D721Med (cell line): ENCODE measurements around the gene MEIS1.

Experiments used
- DNase-seq: peaks from one replicate; pipeline ENCODE4 v3.0.0; 2011; ENCODE audit warnings: low spot score; ENCODE audit not compliant: insufficient read length
- FAIRE-seq: peaks from 2 replicates; lab custom pipeline; 2011; peaks lifted over from hg19 to GRCh38; lab: Jason Lieb, UNC
- TF ChIP-seq, protein P1 (sequence below): IDR thresholded peaks from 2 replicates; pipeline ENCODE4 v1.5.1; 2012; ENCODE audit warnings: mild to moderate bottlenecking, control low read depth; ENCODE audit not compliant: insufficient read depth; ENCODE audit errors: missing control alignments

The MEIS1 gene

DNA sequence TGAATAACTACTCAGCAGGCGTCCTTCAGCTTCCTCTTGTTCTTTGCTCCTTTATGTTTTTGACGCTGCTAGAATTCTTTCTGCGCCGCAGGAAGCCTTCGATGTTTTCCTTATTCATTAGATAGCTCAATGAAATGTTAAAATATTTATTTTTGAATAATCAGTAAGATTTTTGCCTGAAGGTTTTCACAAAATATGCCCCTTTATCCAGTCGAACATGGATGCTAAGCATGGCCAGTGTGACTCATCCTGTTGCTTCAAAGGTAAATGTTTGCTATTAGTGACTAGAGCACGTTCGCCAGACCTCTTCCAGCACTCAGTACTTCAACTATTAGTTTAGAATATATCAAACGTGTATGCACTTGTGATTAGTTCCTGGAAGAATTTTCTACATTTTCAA lies 7.6 kb upstream of the MEIS1 start:
- DNase-seq (no peak), FAIRE-seq (no peak)
- TF ChIP-seq, protein P1, sequence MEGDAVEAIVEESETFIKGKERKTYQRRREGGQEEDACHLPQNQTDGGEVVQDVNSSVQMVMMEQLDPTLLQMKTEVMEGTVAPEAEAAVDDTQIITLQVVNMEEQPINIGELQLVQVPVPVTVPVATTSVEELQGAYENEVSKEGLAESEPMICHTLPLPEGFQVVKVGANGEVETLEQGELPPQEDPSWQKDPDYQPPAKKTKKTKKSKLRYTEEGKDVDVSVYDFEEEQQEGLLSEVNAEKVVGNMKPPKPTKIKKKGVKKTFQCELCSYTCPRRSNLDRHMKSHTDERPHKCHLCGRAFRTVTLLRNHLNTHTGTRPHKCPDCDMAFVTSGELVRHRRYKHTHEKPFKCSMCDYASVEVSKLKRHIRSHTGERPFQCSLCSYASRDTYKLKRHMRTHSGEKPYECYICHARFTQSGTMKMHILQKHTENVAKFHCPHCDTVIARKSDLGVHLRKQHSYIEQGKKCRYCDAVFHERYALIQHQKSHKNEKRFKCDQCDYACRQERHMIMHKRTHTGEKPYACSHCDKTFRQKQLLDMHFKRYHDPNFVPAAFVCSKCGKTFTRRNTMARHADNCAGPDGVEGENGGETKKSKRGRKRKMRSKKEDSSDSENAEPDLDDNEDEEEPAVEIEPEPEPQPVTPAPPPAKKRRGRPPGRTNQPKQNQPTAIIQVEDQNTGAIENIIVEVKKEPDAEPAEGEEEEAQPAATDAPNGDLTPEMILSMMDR = no peak

DNA sequence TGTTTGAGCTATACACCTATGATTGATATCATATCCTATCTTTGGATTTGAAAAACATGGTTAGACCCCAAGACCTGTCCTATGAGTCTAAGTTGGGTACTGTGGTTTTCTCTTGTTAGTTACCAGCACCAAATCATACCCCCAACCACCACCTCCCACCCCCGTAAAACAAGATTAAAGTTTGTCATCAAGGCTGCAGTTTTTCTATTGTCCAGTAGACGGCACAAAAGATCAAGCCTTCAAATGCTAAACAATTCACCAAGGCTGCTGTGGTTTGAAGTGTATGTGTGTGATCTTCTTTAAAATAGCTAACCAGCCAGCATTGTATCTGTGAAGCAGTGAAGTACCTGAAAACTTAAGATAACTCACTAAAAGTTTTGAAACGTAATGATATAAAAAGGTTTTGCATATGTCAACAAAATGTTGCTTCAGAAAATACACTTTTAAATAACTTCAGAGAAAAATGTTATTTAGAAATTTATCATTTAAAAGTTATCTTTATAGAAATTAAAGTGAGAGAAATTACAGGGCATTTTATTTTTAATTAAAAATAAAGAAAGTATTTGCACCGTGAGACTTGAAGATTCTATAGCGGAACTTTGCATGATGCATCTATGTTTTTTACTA lies 5.8 kb upstream of the MEIS1 start:
- FAIRE-seq (peak; percentile 86), DNase-seq (no peak)
- TF ChIP-seq, protein P1 = peak; percentile 96

DNA sequence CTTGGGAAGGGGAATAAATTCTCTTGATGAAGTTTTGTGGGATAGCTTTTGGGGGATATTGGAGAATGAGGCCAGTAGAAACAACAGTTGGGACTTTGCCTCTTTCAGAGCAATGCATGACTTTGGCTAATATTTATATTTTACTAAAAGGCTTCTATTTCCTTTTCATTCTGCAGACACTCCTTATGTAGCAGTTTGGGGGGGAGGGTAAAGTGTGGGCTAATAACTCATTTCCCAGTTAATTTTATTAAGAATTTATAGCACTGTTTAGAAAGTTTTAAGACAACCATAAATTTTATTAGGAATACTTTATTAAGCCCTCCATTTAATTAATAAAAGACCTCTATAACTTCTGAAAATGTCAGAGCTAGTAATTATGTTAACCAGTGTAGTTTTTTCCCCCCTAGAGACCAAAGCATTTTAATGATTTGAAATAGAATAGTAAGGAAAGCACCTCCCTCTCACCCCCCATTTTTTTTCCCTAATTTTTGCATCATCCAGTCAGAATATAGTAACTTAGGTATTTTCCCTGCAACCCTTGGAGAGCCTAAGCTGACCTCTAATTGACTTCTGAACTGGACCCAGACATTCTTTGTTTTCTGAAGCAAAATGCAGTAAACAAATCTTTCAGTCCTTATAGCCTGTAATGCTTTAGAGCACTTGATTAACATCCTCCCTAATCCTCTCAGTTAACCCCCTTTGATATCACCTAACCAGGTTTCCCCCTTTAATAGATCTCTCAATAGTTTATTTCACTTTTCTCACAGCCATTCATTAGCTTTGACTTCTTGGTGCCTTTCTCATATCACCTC lies 5.0 kb upstream of the MEIS1 start:
- TF ChIP-seq, protein P1 = no peak
- DNase-seq = no peak
- no peak for FAIRE-seq

DNA sequence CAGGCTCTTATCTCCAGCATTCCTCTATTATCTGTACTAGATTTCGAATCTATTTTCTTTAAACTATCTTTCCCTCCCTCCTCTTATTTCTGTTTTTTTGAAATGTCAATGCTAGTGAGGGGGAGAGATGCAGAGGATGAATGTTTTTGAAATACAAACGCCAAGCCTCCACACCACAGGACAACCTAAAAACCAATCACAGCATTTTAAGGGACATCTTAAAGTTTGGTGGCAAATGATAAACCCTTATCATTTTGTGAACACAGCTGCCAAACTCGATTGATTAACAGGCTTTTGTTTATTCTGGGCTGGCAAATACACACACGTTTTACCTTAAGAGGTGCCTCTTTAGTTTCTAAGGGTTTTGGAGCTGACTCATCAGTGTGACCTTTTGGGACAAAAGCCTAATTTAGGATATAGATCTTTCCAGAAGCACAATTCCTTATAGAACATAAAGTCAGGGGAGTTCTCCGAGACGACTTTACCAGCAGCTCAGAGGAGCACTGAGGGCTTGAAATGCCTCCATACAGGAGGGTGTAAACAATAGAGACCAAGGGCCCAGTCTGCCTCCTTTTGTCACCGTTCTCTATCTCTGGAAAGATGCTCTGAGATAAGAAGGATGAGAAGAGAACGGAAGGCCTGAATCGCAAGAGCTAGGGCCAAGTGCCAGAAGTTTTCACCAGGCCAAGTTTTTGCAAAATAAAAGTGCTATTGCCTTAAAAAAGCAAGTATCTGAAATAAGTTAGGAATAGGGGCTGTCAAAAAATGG lies 4.2 kb upstream of the MEIS1 start:
- no peak for DNase-seq
- no peak for FAIRE-seq
- TF ChIP-seq, protein P1 = no peak

DNA sequence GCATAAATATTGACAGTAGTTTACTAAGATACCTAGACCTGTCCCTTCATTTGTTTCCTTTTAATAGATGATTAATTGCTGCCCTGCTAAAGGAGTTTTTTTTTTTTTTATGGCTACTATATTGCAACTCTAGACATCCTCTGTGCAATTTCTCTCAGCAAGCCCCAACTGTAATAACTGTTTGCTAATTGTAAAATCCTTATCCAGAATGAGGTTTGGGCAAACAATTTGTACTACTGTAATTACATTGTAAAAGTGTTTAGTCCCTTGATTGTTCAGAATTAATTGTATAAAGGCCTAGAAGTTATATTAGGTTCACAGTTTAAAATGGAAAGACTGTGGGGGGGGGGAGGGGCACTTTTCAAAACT lies 3.7 kb upstream of the MEIS1 start:
- DNase-seq (no peak), FAIRE-seq (no peak)
- TF ChIP-seq, protein P1 = no peak

DNA sequence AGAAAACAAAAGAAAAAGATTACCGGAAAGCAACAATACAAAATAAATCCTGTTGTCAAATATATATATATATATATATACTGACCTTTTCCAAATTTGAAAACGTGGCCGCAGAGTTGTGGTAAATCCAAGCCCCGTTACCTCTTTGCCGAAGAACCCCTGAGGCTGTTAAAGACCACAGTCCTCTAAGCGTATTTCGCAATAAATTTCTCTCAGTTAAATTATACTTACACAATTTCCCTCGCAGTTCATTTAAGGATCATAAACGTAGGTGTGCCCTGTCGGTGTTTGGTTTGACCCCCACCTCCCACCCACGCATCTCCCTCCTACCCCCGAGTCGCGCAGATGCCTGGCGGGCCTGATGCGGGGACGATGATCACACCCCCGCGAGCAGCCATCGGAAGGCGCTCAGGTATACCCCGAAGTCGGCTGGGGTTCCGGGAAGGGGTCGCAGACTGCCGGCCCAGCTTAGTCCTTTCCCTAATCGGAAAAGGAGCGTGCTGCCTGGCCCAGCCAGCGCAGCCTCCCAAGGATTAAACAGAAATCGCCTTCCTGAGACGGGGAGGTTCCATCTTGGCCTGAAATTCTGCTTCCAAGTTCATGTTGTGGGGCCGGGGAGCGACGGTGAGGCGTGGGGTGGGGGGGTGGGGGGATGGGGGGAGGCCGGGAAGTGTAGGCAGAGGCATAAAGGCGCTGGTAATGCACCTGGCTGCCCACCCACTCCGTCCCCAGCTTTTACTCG lies 2.9 kb upstream of the MEIS1 start:
- DNase-seq (no peak), FAIRE-seq (no peak)
- TF ChIP-seq, protein P1 = no peak
